ENCODE measurements around the gene KIF26B.
A peak's percentile ranks its signal among the peaks of the same experiment; 100 is the strongest.

KIF26B gene

GRCh38 chr1:245603311-245603865 is 448.6 kb downstream of the KIF26B start:
- peak; percentile 49 for DNase-seq

- no peak for DNase-seq
These were observed 450.2 kb downstream of the KIF26B start for GRCh38 chr1:245604979-245605378.

DNA sequence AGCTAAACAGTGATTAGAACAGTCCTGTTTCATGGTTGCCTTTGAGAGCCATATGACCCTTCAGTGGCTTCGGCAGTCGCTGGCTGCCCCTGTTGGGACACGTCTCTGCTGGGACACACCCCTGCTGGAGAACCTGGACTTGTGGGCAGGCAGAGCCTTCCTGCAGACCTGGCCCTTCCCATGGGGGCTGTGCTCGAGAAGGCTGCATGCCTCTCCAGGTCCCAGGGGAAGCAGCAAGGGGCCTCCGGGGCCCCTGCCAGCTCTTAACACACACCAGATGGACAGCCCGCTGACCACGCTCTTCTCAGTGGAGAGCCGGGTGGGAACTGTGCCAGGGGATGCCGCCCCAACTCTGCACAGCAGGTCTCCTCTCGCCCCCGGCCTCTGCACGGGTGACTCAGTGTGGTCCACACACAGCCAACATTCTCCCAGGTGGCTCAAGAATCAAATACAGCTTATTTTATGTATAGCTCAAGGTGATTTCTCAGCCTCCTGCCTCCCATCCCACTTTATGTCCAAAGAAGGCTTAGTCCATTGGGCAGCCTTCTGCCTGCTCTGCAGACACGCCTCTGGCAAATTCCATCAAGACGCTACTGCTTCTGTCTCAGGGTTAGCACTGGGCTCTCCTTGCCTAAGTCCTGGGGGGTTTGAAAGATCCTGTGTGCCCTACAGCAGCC is 450.8 kb downstream of the KIF26B start:
- peak; percentile 95 for DNase-seq

GRCh38 chr1:245606157-245606725 is 451.5 kb downstream of the KIF26B start:
- no peak for DNase-seq

GRCh38 chr1:245608271-245608670 is 453.5 kb downstream of the KIF26B start:
- no peak for DNase-seq

DNA sequence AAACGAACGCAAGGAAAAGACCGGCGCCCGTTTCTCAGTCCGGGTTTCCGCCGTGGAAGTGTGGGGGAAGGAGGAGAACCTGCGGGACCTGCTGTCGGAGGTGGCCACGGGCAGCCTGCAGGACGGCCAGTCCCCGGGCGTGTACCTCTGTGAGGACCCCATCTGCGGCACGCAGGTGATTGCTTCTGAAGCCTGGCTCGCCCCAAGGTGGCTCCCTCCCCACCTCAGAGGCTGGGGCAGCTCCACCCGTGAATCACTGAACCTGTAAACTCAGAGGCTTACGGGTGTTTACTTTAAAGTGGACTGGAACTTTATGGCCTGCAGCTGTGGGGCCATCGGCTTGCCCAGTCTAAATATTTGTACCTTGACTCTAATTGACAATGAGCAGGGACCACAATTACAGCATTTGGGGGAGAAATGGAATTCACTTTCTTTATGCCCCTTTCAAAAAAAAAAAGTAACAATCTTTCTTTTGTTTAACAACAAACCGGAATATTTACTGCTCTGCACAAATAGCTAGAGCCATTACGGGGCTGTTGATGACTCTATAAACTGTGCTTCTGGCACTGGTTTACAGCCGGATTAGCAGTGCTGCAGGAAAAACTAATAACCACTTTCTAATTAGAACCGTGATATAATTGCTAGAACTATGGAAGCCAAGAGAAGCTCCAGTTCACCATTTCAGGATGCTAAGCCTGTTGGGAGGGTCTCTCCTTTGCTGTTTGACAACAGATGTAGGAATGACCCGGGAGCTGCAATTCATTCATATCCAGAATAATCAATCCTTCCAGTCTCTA is 454.8 kb downstream of the KIF26B start:
- no peak for DNase-seq

- no peak for DNase-seq
These were observed 456.5 kb downstream of the KIF26B start for GRCh38 chr1:245611251-245611650.

DNA sequence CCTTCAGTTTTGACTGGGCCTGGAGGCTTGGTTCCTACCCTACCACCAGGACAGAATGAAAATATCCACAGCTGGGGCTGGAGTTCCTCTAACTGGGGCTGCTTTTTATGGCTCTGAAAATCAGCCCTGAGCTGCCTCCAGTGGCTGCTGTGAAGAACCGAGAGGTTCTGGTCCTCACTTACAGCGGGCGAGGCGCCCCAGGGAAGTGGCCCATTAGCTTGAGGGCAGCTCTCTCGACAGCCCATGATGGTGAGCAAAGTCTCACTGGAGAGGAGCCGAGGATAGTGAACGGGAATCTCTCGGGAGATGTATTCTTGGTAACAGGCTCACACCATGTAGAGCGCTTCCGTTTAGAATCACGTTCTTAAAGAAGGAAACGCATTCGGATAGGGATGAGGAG is 459.7 kb downstream of the KIF26B start:
- DNase-seq: peak; percentile 14

DNA sequence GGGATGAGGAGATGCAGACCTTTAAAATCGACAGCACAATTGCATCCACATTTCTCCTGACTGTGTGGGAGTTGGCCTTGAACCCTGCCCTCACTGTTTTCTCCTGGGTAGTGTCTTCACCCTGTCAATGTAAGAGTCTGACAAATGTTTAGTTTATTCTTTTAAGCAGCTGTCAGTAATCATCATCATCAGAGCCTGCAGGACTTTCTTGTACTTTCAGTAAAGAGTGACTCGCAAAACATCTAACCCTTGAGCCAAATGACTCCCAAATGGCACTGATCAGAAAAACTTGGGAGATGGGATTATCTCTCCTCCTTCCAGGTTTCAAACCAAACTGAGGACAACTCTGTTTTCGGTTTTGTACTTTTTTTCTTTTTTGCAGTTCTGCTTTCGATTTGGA is 460.2 kb downstream of the KIF26B start:
- DNase-seq: no peak

- DNase-seq: no peak
These were observed 466.8 kb downstream of the KIF26B start for GRCh38 chr1:245621589-245621988.

- DNase-seq: no peak
These were observed 467.7 kb downstream of the KIF26B start for GRCh38 chr1:245622332-245623014.

GRCh38 chr1:245641384-245641783 is 486.6 kb downstream of the KIF26B start:
- DNase-seq: no peak

GRCh38 chr1:245645406-245645805 is 490.6 kb downstream of the KIF26B start:
- no peak for DNase-seq

- no peak for DNase-seq
These were observed 491.1 kb downstream of the KIF26B start for GRCh38 chr1:245645894-245646293.

- no peak for DNase-seq
These were observed 494.2 kb downstream of the KIF26B start for GRCh38 chr1:245648749-245649522.

- no peak for DNase-seq
These were observed 494.9 kb downstream of the KIF26B start for GRCh38 chr1:245649666-245650065.

DNA sequence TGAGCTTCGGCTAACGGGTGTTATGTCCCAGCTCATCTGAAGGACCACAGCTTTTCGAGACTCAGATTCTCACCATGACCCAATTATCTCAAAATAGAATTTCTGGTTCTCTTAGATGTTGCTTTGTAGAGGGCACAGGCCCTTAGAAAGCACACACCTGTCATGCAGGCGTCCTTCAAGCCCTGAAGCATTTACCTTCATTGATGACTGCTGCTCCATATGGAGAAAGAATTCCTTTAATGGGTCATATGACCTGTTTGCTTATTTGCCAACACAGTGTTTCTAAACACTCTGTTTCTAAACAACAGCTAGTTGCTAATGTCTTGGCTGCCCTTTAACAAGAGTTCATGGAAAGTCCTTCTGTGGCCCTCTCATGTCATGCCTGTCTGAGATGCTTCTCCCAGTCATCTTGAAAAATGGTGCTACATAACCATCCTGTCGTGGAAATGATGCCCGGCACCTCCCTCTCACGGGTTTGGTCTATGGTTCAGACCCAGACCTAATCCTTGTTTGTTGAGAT is 495.7 kb downstream of the KIF26B start:
- no peak for DNase-seq

DNA sequence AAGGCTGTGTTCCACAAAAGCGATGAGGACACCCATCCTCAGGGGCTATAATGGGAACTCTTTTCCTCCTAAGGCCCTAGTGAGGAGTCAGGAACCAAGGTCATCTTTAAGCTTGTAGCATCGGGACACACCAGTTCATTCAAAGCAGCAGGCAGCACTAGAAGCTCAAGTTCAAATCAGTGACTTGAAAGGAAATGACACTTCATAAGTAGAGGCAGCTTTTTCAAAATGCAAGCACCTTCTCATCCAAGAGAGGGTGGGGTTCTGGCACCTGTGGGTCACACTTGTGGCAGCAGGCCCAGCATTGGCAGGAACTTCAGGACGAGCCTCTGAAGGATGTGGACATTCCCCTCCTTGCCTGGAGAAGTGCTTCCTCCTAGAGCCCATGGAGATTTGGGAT is 496.3 kb downstream of the KIF26B start:
- no peak for DNase-seq

GRCh38 chr1:245652116-245652515 is 497.3 kb downstream of the KIF26B start:
- DNase-seq: no peak

GRCh38 chr1:245652660-245653427 is 498.1 kb downstream of the KIF26B start:
- no peak for DNase-seq

DNA sequence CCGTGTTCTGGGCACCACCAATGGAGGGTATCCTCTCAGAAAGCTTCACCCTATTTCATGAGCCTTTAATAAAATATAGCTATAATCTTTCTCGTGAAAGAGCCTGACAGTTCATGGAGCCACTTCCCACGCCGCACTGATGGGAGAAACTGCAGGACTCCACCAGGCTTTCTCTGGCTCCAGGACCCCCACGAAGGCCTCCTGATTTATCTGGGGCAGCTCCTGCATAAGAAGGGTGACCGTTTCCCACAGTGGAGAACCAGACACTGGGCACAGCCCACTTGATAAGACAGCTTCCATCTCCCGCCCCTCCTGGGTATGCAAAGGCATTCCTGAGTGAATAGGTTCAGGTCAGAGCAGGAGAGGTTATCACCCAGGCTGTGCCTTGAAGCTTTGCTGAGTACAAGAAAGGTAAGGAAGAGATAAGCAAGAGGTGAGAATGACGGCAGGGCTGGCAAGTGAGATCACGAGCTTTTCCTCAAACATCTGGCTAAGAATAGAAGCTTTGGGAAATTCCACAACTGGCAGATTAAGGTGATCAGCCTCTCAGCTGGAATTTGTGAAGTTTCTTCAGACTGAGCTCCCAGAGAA is 499.8 kb downstream of the KIF26B start:
- DNase-seq: no peak
